Heart left ventricle (tissue), 16 donors: ENCODE measurements around the gene RAB9B. TPM values are rescaled to one million over a fixed set of nuclear protein-coding genes. Genes with fewer than 3 reads are reported as not detected.

Source experiments
- ATAC-seq, 4 donors: fragments of 200-7000 bp; cut with Tn5 transposase; one replicate each; pipeline ENCODE4 v1.9.1; 2020 to 2022; ENCODE audit warnings: moderate library complexity in 4 of 4, mild to moderate bottlenecking in 3 of 4, moderate number of reproducible peaks in 1 of 4
- DNase-seq, 5 donors: peaks; one replicate each; pipeline ENCODE4 v3.0.0-alpha.2; 2020
- H3K27ac ChIP-seq, 12 donors: fragments of 200-600 bp; sonication (generic) in 4 of 12; one replicate each; pipeline versions ENCODE4 v1.5.0 to v1.8.0; 2016 to 2022; ENCODE audit warnings: mild to moderate bottlenecking in 2 of 12
- H3K27me3 ChIP-seq, 9 donors: fragments of 200-600 bp; sonication (generic) in 2 of 9; one replicate each; pipeline versions ENCODE4 v1.5.1 to v1.8.0; 2016 to 2022; ENCODE audit warnings: mild to moderate bottlenecking in 3 of 9
- H3K36me3 ChIP-seq, 9 donors: fragments of 200-600 bp; sonication (generic) in 2 of 9; one replicate each; pipeline versions ENCODE4 v1.5.0 to v1.8.0; 2018 to 2022; ENCODE audit warnings: mild to moderate bottlenecking in 2 of 9
- H3K4me1 ChIP-seq, 12 donors: fragments of 200-600 bp; sonication (generic) in 4 of 12; one replicate each; pipeline versions ENCODE4 v1.5.0 to v1.8.0; 2016 to 2022; ENCODE audit warnings: mild to moderate bottlenecking in 3 of 12
- H3K4me3 ChIP-seq, 12 donors: fragments of 200-600 bp; sonication (generic) in 4 of 12; one replicate each; pipeline versions ENCODE4 v1.5.0 to v1.8.0; 2017 to 2022; ENCODE audit warnings: mild to moderate bottlenecking in 9 of 12, moderate library complexity in 4 of 12
- H3K9me3 ChIP-seq, 12 donors: fragments of 200-600 bp; sonication (generic) in 4 of 12; one replicate each; pipeline versions ENCODE4 v1.5.0 to v1.8.0; 2016 to 2022; ENCODE audit warnings: mild to moderate bottlenecking in 1 of 12
- POLR2A ChIP-seq, 2 donors: fragments of 450-650 bp; IDR thresholded peaks; one replicate each; pipeline ENCODE4 v1.6.1; 2017; ENCODE audit warnings: antibody characterized with exemption in 2 of 2, mild to moderate bottlenecking in 2 of 2, moderate library complexity in 2 of 2
- WGBS, 4 donors: extraction: QIAGEN DNeasy Blood & Tissue Kit in 2 of 4; methylation state at CpG; one replicate each; pipeline versions ENCODE4 v1.1.5 to v1.1.7; 2013 to 2018; 5-methylcytosine and 5-hydroxymethylcytosine counted together
- intact Hi-C, 10 donors: fragments of 100-400 bp; cut with DNase I; formaldehyde crosslinking; loops; one replicate each; pipeline versions ENCODE4 v1.11.1 to v1.14.2; 2022
- polyA plus RNA-seq, 2 donors: library from polyadenylated mRNA; stranded (reverse); fragments of 200-250 nt; gene quantifications; one replicate each; pipeline ENCODE4 v1.2.3, GENCODE V29; 2013
- total RNA-seq, 9 donors: library from RNA; depleted of rRNA in 2 of 9; stranded (reverse); fragments of >200 nt in 2 of 9; fragmentation: NEBNext Ultra II Directional in 3 of 9; extraction: Animal tissue kit (Norgen Biotek cat#: 25700) in 3 of 9; gene quantifications; one replicate each; pipeline versions ENCODE4 v1.1.0 to v1.2.4, GENCODE V29; 2016 to 2023
- TF ChIP-seq, protein P1 (sequence below), 12 donors: fragments of 200-600 bp; sonication (generic) in 4 of 12; IDR thresholded peaks; one replicate each; pipeline versions ENCODE4 v1.5.0 to v1.8.0; 2018 to 2022; ENCODE audit warnings: antibody characterized with exemption in 12 of 12, mild to moderate bottlenecking in 5 of 12
- donor health status: ischemic (EF 13 %, LVEDD 7.1; RV severe dilation, severe dysfunction).
- donor health status: healthy with polysubstance abuse.
- donor health status: DM: no; HTN: yes; CAD: no.
- donor health status: DM: no; HTN: no; CAD: no.
- donor health status: ischemic (EF 25% LVEDD 6.9; RV normal size, moderate dysfunction).
- donor health status: ischemic (EF 25% LVEDD 5.7; RV mildly dilated, moderate dysfunction).
- donor health status: healthy.
- donor health status: DM: yes; HTN: yes; CAD: no.
- donor health status: ischemic (EF 35%, LVEDD 5.7; RV mildly dilated, moderate dysfunction).
- donor health status: nonischemic (EF 11% LVEDD 7.7; RV severe dilation, severe dysfunction).
- donor health status: DM: yes; HTN: yes; CAD: no.
- donor health status: PGD.
- donor health status: ischemic (EF 29% LVEDD 5.4; RV normal size, mild dysfunction).
- donor health status: nonischemic (EF 23%, LVEDD 6.1; RV moderate dilation, normal function).

The RAB9B gene
- total and polyA plus RNA-seq, 11 donors = 6.8 to 44.7 (median 26.7) TPM

DNA sequence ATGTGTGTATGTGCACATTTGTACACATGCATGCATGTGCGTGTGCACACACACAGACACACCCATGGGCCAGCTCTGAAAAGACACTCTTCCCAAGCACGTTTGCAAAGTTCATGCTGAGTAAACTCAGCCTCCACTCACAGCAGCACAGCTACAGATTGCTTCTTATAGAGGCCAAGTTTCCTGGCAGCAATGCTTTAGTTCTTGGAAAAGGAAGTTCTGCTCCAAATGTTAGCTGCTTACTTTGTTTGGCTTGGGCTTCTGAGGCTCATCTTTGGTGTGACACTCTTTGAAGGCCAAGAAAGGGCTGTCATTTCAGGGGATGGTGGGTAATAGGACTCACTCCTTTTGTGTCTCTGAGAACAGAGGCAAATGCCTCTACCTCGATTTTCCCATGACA, 48.9 kb downstream of the RAB9B start:
- H3K27ac ChIP-seq = no peak overlapping the region
- no peaks in the 10 kb centered on the region for H3K36me3 ChIP-seq
- no peak for TF ChIP-seq POLR2A (IDR thresholded peaks at IDR 0.05)
- TF ChIP-seq, protein P1, sequence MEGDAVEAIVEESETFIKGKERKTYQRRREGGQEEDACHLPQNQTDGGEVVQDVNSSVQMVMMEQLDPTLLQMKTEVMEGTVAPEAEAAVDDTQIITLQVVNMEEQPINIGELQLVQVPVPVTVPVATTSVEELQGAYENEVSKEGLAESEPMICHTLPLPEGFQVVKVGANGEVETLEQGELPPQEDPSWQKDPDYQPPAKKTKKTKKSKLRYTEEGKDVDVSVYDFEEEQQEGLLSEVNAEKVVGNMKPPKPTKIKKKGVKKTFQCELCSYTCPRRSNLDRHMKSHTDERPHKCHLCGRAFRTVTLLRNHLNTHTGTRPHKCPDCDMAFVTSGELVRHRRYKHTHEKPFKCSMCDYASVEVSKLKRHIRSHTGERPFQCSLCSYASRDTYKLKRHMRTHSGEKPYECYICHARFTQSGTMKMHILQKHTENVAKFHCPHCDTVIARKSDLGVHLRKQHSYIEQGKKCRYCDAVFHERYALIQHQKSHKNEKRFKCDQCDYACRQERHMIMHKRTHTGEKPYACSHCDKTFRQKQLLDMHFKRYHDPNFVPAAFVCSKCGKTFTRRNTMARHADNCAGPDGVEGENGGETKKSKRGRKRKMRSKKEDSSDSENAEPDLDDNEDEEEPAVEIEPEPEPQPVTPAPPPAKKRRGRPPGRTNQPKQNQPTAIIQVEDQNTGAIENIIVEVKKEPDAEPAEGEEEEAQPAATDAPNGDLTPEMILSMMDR (IDR thresholded peaks at IDR 0.05) = no peak
- 55 to 69% (median 58%) methylated on average over 3 of the region's 3 CpGs for WGBS, 4 donors
- no peaks in the 10 kb centered on the region for H3K9me3 ChIP-seq
- intact Hi-C loops = no loop called here
- DNase-seq (no peak), ATAC-seq (no peak)
- peaks cover 0 to 5% (median 0%) of the 10 kb centered on the region in 12 donors for H3K4me1 ChIP-seq
- peaks cover 0 to 13% (median 0%) of the 10 kb centered on the region in 9 donors for H3K27me3 ChIP-seq
- no peak overlapping the region for H3K4me3 ChIP-seq

DNA sequence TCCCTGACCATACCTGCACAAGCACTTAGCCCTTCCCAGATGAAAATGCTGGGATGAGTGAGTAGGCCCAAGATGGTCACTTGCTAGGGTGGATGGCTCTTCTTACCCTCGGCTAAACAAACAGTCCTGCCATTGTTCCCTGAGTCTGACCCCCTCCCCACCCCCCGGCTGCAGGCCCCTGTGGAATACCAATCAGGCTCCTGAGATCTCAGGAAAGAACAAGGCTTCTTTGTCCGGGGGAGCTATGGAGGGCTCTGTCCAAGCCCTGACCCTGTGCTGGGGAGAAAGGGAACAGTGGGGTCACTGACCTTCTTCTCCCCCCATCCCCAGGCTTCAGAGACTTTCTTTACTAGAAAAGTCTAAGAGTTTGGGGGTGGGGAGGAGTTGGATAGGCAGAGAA, 49.4 kb downstream of the RAB9B start:
- TF ChIP-seq POLR2A (IDR thresholded peaks at IDR 0.05) = no peak
- TF ChIP-seq, protein P1 (IDR thresholded peaks at IDR 0.05) = no peak
- 53 to 75% (median 69%) methylated on average over 3 of the region's 3 CpGs for WGBS, 4 donors
- H3K4me1 ChIP-seq = peaks cover 0 to 5% (median 0%) of the 10 kb centered on the region in 12 donors
- no peak overlapping the region for H3K27ac ChIP-seq
- DNase-seq (no peak), ATAC-seq (no peak)
- H3K4me3 ChIP-seq = no peak overlapping the region
- intact Hi-C loops = no loop called here
- no peaks in the 10 kb centered on the region for H3K36me3 ChIP-seq
- H3K9me3 ChIP-seq = no peaks in the 10 kb centered on the region
- H3K27me3 ChIP-seq = peaks cover 0 to 15% (median 0%) of the 10 kb centered on the region in 9 donors

DNA sequence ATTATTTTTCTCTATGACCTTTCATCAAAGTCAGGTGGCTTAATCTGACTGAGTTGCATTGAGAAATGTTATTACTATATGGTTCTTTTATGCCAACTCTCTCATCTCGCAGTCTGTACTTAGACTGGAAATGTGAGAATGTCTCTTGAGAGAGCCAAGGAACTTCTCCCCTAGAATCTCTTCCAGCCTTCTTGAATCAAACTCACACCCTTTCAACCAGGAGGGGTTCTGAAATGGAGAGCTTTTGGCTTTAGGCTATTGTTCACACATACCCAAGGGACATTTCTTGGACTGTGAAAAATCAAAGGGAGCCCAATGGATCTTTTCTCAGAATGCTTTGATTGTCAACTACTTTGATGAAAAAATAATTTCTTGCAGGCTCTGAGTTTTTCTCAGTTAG, 50.4 kb downstream of the RAB9B start:
- no peak overlapping the region for H3K4me3 ChIP-seq
- TF ChIP-seq, protein P1 (IDR thresholded peaks at IDR 0.05) = no peak
- no peak for TF ChIP-seq POLR2A (IDR thresholded peaks at IDR 0.05)
- peaks cover 0 to 15% (median 0%) of the 10 kb centered on the region in 9 donors for H3K27me3 ChIP-seq
- DNase-seq (no peak), ATAC-seq (no peak)
- WGBS, 4 donors = 78 to 85% (median 84%) methylated on average over 1 of the region's 1 CpG
- H3K36me3 ChIP-seq = no peaks in the 10 kb centered on the region
- no peak overlapping the region for H3K27ac ChIP-seq
- no peaks in the 10 kb centered on the region for H3K9me3 ChIP-seq
- H3K4me1 ChIP-seq = peaks cover 0 to 5% (median 0%) of the 10 kb centered on the region in 12 donors
- intact Hi-C loops = no loop called here

DNA sequence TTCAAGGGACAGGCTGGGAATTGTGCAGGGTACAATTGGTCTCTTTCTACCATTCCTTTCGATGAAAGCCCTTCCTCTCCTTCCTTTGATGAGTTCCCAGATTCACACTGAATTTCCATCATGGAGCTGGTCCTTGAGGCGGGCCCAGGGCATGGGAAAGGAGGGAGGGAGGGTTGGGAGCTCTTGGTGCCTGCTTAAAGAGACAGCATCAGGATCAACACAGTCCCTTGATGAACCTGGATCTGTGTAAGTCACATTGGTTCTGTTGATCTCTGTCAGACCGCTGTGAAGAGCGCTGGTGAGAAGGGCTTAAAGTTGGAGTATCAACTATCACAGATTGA, 51.0 kb downstream of the RAB9B start:
- TF ChIP-seq, protein P1 (IDR thresholded peaks at IDR 0.05) = no peak
- ATAC-seq (no peak), DNase-seq (no peak)
- Histone ChIP-seq H3K4me1 (peaks cover 0 to 5% (median 0%) of the 10 kb centered on the region in 12 donors), H3K27ac (no peak overlapping the region), H3K36me3 (no peaks in the 10 kb centered on the region), H3K27me3 (peaks cover 0 to 15% (median 0%) of the 10 kb centered on the region in 9 donors), H3K4me3 (no peak overlapping the region), H3K9me3 (no peaks in the 10 kb centered on the region)
- intact Hi-C loops = no loop called here
- 68 to 89% (median 83%) methylated on average over 4 of the region's 4 CpGs for WGBS, 4 donors
